ENCODE measurements around the gene SMIM36.
A peak's percentile ranks its signal among the peaks of the same experiment; 100 is the strongest.
"Not testable (repeated sequence)": the region's sequence is repeated elsewhere in the genome, so short reads cannot be mapped to it uniquely, and the experiment has no call there.

Gene SMIM36

DNA sequence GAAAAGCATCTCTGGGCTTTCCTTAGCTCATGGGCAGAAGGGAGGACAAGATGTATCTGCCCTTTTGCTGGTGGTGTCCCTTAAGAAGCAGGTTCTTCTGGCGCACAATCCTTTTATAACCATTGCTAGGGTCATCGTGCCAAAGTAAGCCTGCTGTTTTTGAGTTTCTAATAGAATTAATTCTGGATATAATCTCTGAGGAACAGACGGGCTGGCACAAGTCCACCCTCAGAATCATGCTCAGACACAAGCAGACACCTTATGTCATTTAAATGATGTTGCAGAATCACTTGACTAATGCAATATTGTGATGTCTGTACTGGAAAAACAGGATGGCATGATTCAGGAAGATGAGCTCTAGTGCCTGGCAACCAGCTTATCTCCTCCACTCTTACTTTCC, 70.9 kb downstream of the SMIM36 start:
- Histone ChIP-seq H3K27ac (ENCODE audit: low read depth, low read length) (peak overlapping the region; percentile 68), H3K36me3 (ENCODE audit: insufficient read depth, low read length) (no peaks in the 10 kb centered on the region), H3K9me3 (ENCODE audit: low read length) (no peaks in the 10 kb centered on the region), H3K4me1 (ENCODE audit: insufficient read depth, low read length) (peaks cover 43% of the 10 kb centered on the region), H3K4me3 (ENCODE audit: low read depth in 1 of 2, low read length in 2 of 2) (no peak overlapping the region), H3K9ac (ENCODE audit: low read length) (no peak overlapping the region), H3K27me3 (ENCODE audit: control insufficient read depth in 1 of 2, insufficient read depth in 2 of 2, low read length in 2 of 2) (no peaks in the 10 kb centered on the region)

DNA sequence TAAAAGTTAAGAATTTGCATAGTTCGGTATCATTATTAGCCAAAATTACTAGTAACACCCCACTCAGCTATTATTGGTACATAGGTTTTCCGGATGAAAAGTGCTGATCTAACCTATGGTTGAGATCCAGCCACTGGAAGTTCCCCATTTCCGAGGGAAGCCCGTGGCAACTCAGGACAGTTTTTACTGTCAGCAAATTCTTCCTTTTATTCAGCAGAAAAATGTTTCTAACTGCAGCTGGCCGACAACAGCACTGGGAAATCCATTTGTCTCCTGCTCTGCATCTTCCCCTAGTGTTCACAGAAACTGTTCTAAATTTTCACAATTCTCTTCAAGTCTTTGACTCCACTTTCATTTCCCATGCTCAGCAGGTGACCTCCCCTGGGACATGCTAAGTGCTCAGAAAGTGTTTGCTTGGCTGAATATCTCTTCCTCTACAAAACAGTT, 74.1 kb downstream of the SMIM36 start:
- H3K9ac ChIP-seq (ENCODE audit: low read length), result no peak overlapping the region
- no peaks in the 10 kb centered on the region for H3K9me3 ChIP-seq (ENCODE audit: low read length)
- no peaks in the 10 kb centered on the region for H3K36me3 ChIP-seq (ENCODE audit: insufficient read depth, low read length)
- H3K27me3 ChIP-seq (ENCODE audit: control insufficient read depth in 1 of 2, insufficient read depth in 2 of 2, low read length in 2 of 2), result no peaks in the 10 kb centered on the region
- no peak overlapping the region for H3K4me3 ChIP-seq (ENCODE audit: low read depth in 1 of 2, low read length in 2 of 2)
- no peak overlapping the region for H3K27ac ChIP-seq (ENCODE audit: low read depth, low read length)
- peaks cover 29% of the 10 kb centered on the region for H3K4me1 ChIP-seq (ENCODE audit: insufficient read depth, low read length)

DNA sequence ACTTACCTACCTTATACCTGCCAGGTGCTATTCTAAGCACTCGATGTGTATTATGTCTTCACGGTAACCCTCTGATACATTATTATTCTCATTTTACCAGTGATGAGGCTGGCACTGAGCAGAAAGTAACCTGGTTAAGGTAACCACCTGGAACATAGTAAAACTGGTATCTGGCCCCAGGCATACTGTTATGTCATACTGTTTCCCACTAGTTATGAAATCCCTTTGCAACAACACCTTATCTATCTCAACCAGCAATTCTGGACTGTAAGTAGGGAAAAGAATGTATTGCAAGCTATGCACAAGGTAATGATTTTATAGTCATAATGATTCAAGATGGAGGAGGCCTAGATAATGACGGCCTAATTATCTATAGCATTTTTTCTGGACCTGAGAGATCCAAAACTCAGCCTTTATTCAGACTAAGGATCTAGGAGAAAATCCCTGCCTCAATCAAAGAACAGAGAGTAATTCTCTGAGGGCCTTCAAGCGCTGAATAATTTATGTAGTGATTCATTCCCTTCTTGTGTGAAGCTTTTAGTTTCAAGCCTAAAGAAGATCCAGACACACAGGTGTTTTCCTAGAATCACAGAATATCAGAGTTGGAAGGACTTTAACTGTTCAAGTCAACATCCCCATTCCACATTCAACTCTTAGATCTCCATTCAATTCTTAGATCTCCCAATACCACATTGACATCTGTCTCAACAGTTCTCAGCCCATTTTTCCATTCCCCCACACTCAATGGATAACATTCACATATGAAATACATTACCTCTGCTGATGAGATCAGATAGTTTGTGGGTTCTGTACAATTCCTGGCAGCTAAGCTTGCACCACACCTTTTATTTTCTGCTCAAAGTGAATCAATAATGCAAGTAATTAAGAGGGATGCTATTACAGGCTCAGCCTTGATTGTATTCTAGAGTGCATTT, 74.8 kb downstream of the SMIM36 start:
- Histone ChIP-seq H3K9me3 (ENCODE audit: low read length) (no peaks in the 10 kb centered on the region), H3K4me3 (ENCODE audit: low read depth in 1 of 2, low read length in 2 of 2) (no peak overlapping the region), H3K9ac (ENCODE audit: low read length) (no peak overlapping the region), H3K27me3 (ENCODE audit: control insufficient read depth in 1 of 2, insufficient read depth in 2 of 2, low read length in 2 of 2) (no peaks in the 10 kb centered on the region), H3K36me3 (ENCODE audit: insufficient read depth, low read length) (no peaks in the 10 kb centered on the region), H3K27ac (ENCODE audit: low read depth, low read length) (no peak overlapping the region), H3K4me1 (ENCODE audit: insufficient read depth, low read length) (peaks cover 22% of the 10 kb centered on the region)

DNA sequence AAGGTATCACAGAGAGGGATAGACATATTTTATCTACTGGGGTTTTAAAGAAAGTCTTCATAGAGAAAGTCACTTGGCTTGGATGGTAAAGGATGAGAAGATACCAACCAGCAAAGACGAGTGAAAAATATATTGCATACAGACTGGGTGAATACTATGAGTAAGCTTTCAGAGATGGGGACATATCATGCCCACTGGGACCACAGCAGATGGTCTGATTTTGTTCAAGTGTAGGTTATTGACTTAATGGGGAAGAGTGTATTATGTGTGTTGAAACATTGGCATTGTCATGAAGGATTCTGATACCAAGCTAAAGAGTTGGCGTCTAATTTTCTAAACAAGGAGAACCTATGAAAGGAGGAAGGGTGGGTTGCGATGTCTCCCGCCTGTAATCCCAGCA, 75.8 kb downstream of the SMIM36 start:
- no peaks in the 10 kb centered on the region for H3K27me3 ChIP-seq (ENCODE audit: control insufficient read depth in 1 of 2, insufficient read depth in 2 of 2, low read length in 2 of 2)

DNA sequence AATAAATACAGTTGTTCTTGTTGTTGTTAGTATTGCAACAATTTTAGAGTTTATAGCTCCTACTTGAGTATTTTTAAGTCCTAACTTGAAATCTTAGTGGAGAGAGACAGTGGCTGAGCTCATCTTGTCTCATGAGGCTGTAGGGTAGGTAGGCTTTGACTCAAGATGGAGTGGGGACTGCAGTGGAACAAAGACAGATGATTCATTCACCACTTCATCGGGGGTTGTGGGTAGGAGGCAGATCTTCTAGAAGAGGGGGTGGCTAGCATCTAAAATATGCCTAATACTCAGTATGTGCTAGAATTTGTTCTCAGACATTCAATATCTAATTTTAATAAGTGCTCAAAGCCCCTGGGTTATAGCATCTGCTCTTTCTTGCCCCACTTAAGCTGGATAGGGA, 76.5 kb downstream of the SMIM36 start:
- H3K9me3 ChIP-seq (ENCODE audit: low read length), result no peaks in the 10 kb centered on the region
- H3K4me3 ChIP-seq (ENCODE audit: low read depth in 1 of 2, low read length in 2 of 2), result no peak overlapping the region
- no peaks in the 10 kb centered on the region for H3K36me3 ChIP-seq (ENCODE audit: insufficient read depth, low read length)
- H3K4me1 ChIP-seq (ENCODE audit: insufficient read depth, low read length), result peaks cover 15% of the 10 kb centered on the region
- H3K9ac ChIP-seq (ENCODE audit: low read length), result no peak overlapping the region
- no peak overlapping the region for H3K27ac ChIP-seq (ENCODE audit: low read depth, low read length)
- H3K27me3 ChIP-seq (ENCODE audit: control insufficient read depth in 1 of 2, insufficient read depth in 2 of 2, low read length in 2 of 2), result no peaks in the 10 kb centered on the region

More for the DNA sequence above, 75.8 kb downstream of the SMIM36 start:
- Histone ChIP-seq H3K9me3 (ENCODE audit: low read length) (no peaks in the 10 kb centered on the region), H3K36me3 (ENCODE audit: insufficient read depth, low read length) (no peaks in the 10 kb centered on the region), H3K9ac (ENCODE audit: low read length) (no peak overlapping the region), H3K27ac (ENCODE audit: low read depth, low read length) (no peak overlapping the region), H3K4me3 (ENCODE audit: low read depth in 1 of 2, low read length in 2 of 2) (no peak overlapping the region), H3K4me1 (ENCODE audit: insufficient read depth, low read length) (peaks cover 15% of the 10 kb centered on the region)

DNA sequence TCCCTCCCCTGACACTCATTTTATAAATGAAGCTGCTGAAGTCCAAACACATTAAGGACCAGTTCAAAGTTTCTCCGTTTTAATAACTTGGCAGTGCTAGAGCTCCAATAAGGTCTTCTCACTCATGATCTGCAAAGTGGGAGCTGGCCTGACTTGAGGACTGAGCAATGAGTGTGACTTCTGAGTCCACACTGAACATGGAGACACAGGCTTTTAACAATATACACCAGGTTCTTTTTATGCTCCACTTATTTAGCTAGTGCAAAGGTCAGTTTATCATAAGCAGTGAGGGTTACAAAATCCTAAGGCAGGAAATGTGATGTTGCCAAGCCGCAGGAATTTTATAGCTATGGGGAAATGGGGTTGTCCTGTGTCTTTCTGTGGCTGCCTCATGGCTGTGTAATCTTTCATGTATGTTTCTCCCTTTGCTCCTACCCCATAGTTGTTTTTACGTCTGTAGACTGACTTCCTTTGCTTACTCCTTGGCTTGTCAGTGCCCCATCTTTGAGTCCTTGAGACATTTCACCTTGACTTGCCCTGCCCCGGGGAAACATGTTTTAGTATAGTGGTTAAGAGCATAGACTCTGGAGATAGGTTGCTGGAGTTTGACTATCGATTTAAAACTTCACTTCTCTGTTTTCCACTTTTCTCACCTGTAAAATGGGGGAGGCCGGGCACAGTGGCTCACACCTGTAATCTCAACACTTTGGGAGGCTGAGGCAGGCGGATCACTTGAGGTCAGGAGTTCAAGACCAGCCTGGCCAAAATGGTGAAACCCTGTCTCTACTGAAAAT, 77.4 kb downstream of the SMIM36 start:
- H3K4me1 ChIP-seq (ENCODE audit: insufficient read depth, low read length), result peaks cover 15% of the 10 kb centered on the region
- no peaks in the 10 kb centered on the region for H3K27me3 ChIP-seq (ENCODE audit: control insufficient read depth in 1 of 2, insufficient read depth in 2 of 2, low read length in 2 of 2)
- no peak overlapping the region for H3K4me3 ChIP-seq (ENCODE audit: low read depth in 1 of 2, low read length in 2 of 2)
- H3K9ac ChIP-seq (ENCODE audit: low read length), result no peak overlapping the region
- H3K9me3 ChIP-seq (ENCODE audit: low read length), result no peaks in the 10 kb centered on the region
- H3K27ac ChIP-seq (ENCODE audit: low read depth, low read length), result no peak overlapping the region
- H3K36me3 ChIP-seq (ENCODE audit: insufficient read depth, low read length), result no peaks in the 10 kb centered on the region

DNA sequence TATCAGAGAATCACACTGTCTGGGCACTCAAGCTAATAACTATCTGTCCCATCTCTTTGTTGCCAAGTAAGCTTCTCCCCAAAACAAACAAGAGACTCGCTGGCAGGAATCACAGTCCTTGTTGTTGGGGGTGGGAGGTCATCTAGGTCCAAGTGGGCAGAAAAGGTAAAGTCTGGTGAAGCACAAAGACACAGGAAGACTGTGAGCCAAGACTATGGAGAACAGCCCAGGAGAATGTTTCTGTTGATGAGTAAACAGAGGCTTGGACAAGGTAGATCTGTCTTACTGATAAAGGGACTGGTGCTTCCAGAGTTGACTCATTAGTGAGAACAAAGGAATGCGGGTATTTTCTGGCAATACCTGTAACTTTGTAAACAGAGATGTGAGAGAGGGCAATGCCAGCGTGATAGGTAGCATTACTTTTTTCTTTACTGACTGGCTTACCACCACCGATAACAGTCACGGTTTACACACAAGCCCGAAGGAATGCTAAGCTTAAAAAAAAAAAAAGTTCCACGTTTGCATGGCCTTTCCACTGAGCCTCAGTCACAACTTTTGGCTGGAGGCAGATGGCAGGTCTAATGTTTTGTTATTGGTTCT, 78.1 kb downstream of the SMIM36 start:
- no peak overlapping the region for H3K27ac ChIP-seq (ENCODE audit: low read depth, low read length)
- no peaks in the 10 kb centered on the region for H3K27me3 ChIP-seq (ENCODE audit: control insufficient read depth in 1 of 2, insufficient read depth in 2 of 2, low read length in 2 of 2)
- H3K4me3 ChIP-seq (ENCODE audit: low read depth in 1 of 2, low read length in 2 of 2), result no peak overlapping the region
- peaks cover 15% of the 10 kb centered on the region for H3K4me1 ChIP-seq (ENCODE audit: insufficient read depth, low read length)
- H3K9me3 ChIP-seq (ENCODE audit: low read length), result no peaks in the 10 kb centered on the region
- no peaks in the 10 kb centered on the region for H3K36me3 ChIP-seq (ENCODE audit: insufficient read depth, low read length)
- H3K9ac ChIP-seq (ENCODE audit: low read length), result no peak overlapping the region

DNA sequence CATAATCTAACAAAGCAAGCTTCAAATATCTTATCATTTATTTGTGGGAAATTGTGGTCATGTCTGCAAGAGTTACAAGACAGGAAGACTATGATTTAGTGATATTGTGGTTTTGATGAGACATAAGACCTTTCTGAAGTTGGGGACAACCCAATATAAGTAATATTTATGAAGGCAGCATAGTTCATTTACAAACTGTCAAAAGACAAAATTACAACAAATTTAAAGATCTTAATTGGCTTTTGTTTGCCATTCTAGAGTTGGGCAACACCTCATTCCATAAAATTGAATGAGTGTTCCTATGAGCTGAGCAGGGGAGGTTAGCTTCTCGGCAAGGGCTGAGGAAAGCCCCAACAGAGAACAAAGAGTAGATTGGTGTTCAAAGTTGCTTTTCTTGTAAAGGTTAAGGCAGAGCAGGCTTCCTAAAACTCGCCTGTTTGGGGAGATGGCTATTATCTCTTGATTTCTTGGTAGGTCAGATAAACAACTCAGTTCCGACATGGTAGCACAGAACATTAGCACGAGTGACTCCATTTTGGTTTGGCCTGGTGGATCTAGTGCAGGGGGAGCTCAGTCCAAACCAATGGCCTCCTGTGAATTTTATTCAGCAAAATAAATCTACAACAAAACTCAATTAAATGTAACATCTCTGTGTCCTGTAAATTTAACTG, 78.8 kb downstream of the SMIM36 start:
- H3K9me3 ChIP-seq (ENCODE audit: low read length), result no peaks in the 10 kb centered on the region
- no peak overlapping the region for H3K9ac ChIP-seq (ENCODE audit: low read length)
- H3K4me3 ChIP-seq (ENCODE audit: low read depth in 1 of 2, low read length in 2 of 2), result no peak overlapping the region
- no peaks in the 10 kb centered on the region for H3K36me3 ChIP-seq (ENCODE audit: insufficient read depth, low read length)
- no peaks in the 10 kb centered on the region for H3K27me3 ChIP-seq (ENCODE audit: control insufficient read depth in 1 of 2, insufficient read depth in 2 of 2, low read length in 2 of 2)
- H3K4me1 ChIP-seq (ENCODE audit: insufficient read depth, low read length), result peaks cover 15% of the 10 kb centered on the region
- no peak overlapping the region for H3K27ac ChIP-seq (ENCODE audit: low read depth, low read length)

DNA sequence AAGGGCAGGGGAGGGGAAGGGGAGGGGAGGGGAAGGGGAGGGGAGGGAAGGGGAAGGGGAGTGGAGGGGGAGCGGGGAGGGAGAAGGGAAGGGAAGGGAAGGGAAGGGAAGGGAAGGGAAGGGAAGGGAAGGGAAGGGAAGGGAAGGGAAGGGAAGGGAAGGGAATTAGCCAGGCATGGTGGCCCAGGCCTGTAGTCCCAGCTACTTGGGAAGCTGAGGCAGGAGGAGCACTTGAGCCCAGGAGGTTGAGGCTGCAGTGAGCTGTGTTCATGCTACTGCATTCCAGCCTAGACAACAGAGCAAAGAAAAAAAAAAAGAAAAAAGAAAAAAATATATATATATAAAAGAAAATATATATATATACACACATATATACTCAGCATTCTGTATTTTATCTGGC, 79.3 kb downstream of the SMIM36 start:
- H3K27ac ChIP-seq (ENCODE audit: low read depth, low read length); H3K36me3 ChIP-seq (ENCODE audit: insufficient read depth, low read length); H3K9me3 ChIP-seq (ENCODE audit: low read length); H3K9ac ChIP-seq (ENCODE audit: low read length); H3K4me3 ChIP-seq (ENCODE audit: low read depth in 1 of 2, low read length in 2 of 2); H3K27me3 ChIP-seq (ENCODE audit: control insufficient read depth in 1 of 2, insufficient read depth in 2 of 2, low read length in 2 of 2): not testable (repeated sequence)
- H3K4me1 ChIP-seq (ENCODE audit: insufficient read depth, low read length), result peaks cover 15% of the 10 kb centered on the region

DNA sequence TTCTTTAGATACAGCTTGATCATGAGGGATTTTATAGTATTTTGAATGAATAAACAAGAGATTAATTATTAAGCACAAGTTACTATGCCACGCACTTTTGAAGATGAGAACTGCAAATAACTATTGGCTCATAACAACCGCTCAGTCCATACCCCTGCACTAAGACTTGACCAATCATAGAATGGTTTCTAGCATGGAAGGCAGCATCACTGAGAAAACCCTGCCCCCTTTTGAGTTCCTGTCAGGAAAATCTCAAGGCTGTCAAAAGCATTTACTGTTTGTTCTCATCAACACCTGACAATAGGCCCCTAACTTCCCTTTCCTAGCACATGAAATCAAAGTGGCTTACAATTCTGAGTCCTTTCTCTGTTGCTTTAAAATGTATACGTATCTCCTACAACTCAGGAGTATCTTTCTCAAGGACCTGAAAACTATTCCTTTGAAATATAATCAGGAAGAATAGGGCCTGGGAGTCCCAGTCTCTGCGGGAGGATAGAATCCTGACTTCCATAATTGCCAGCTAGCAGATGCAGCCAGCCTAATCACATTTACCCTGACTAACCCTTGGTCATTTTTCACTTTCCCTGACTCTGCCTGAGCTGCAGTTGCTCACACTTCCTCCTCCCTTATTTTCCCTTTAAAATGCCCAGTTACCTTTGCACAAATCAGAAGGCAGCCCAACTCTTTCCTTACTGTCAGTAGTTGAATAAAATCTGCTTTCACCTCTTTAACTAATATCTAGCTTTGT, 80.5 kb downstream of the SMIM36 start:
- Histone ChIP-seq H3K4me3 (ENCODE audit: low read depth in 1 of 2, low read length in 2 of 2) (no peak overlapping the region), H3K27ac (ENCODE audit: low read depth, low read length) (no peak overlapping the region)

More for the DNA sequence above, 80.5 kb downstream of the SMIM36 start:
- Histone ChIP-seq H3K4me1 (ENCODE audit: insufficient read depth, low read length) (peaks cover 15% of the 10 kb centered on the region), H3K36me3 (ENCODE audit: insufficient read depth, low read length) (no peaks in the 10 kb centered on the region), H3K9me3 (ENCODE audit: low read length) (no peaks in the 10 kb centered on the region), H3K9ac (ENCODE audit: low read length) (no peak overlapping the region), H3K27me3 (ENCODE audit: control insufficient read depth in 1 of 2, insufficient read depth in 2 of 2, low read length in 2 of 2) (no peaks in the 10 kb centered on the region)
